Progenitor cell of endocrine pancreas (in vitro differentiated cells): ENCODE data around the gene FBXO15. TPM values are rescaled to one million over a fixed set of nuclear protein-coding genes. Genes with fewer than 3 reads are reported as not detected.

Experiments
- DNase-seq: peaks from one replicate; pipeline ENCODE4 v3.0.0; 2021; ENCODE audit warnings: low spot score; ENCODE audit not compliant: unreplicated experiment
- H3K27ac Mint-ChIP-seq: 2 replicates; pipeline ENCODE4 v1.8.0; 2021; ENCODE audit warnings: mild to moderate bottlenecking, moderate library complexity, mixed read lengths
- H3K27me3 Mint-ChIP-seq: 2 replicates; pipeline ENCODE4 v1.8.0; 2021; ENCODE audit warnings: mixed read lengths
- H3K36me3 Mint-ChIP-seq: 2 replicates; pipeline ENCODE4 v1.8.0; 2022; ENCODE audit warnings: mixed read lengths; ENCODE audit not compliant: insufficient read depth
- H3K4me1 Mint-ChIP-seq: 2 replicates; pipeline ENCODE4 v1.8.0; 2021; ENCODE audit warnings: low read depth, mixed read lengths
- H3K4me3 Mint-ChIP-seq: 2 replicates; pipeline ENCODE4 v1.8.0; 2021; ENCODE audit warnings: low read depth, mild to moderate bottlenecking, moderate library complexity, mixed read lengths
- H3K9me3 Mint-ChIP-seq: 2 replicates; pipeline ENCODE4 v1.8.0; 2021; ENCODE audit warnings: low read depth, mixed read lengths
- CTCF ChIP-seq: fragments of 200-600 bp; sonication (generic); IDR thresholded peaks from one replicate; pipeline ENCODE4 v1.5.0; 2021; ENCODE audit warnings: antibody characterized with exemption, mild to moderate bottlenecking; ENCODE audit not compliant: unreplicated experiment
- total RNA-seq: library from RNA; stranded (reverse); gene quantifications from 2 replicates; pipeline ENCODE4 v1.2.1, GENCODE V29; 2021

The FBXO15 gene
- total RNA-seq, 1 donor from 2014 or later, result 2.7 TPM

DNA sequence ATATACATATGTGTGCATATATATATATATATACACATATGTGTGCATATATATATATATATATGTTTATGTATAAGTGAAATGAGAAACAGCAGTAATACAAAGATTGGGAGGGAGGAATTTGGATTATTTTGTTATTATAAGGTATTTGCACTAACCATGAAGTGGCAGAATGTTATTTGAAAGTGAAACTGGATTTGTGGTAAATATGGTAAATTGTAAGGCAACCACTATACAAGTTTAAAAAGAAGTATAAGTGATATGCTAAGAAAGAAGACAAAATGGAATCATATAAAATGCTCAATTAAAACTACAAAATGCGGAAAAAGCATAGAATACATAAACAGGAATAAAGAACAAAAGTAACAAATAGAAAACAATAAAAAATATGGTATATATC is 37.5 kb downstream of the FBXO15 start:
- Mint-ChIP-seq H3K9me3 (peaks cover 30% of the 10 kb centered on the region), H3K27ac (no peak overlapping the region), H3K36me3 (peaks cover 14% of the 10 kb centered on the region), H3K27me3 (no peaks in the 10 kb centered on the region), H3K4me3 (no peak overlapping the region), H3K4me1 (peaks cover 2% of the 10 kb centered on the region)
- DNase-seq, result no peak
- TF ChIP-seq CTCF, result no peak

DNA sequence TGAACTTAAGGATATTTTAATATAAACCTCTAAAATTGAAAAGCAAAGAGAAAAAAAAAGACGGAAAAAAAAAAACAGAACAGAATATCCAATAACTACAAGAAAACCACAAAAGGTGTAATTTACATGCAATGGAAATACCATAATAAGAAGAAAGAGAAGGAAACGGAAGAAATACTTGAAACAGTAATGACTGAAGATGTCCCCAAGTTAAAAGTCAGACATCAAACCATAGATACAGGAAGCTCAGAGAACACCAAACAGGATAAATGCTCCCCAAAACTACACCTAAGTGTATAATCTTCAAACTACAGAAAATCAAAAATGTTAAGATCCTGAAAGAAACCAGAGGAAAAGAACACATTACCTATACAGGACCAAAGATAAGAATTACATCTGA is 39.2 kb downstream of the FBXO15 start:
- peaks cover 15% of the 10 kb centered on the region for H3K36me3 Mint-ChIP-seq
- H3K4me1 Mint-ChIP-seq, result peaks cover 2% of the 10 kb centered on the region

DNA sequence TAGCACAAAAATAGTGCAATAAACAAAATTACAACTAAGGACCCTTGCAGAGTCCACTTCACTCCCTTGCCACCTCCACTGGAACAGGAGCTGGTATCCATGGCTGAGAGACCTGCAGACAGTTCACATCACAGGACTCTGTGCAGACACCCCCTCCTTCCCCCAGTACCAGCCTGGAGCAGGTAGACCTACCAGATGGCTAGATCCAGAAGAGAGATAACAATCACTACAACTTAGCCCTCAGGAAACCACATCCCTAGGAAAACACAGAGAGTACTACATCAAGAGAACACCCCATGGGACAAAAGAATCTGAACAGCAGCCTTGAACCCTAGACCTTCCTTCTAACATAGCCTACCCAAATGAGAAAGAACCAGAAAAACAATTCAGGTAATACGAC is 49.8 kb downstream of the FBXO15 start:
- no peak for TF ChIP-seq CTCF
- Mint-ChIP-seq H3K9me3 (peaks cover 37% of the 10 kb centered on the region), H3K4me1 (no peaks in the 10 kb centered on the region), H3K27me3 (no peaks in the 10 kb centered on the region), H3K27ac (no peak overlapping the region), H3K4me3 (no peak overlapping the region), H3K36me3 (peaks cover 5% of the 10 kb centered on the region)
- DNase-seq, result no peak

More for the DNA sequence above, 39.2 kb downstream of the FBXO15 start:
- TF ChIP-seq CTCF, result no peak
- Mint-ChIP-seq H3K9me3 (peaks cover 38% of the 10 kb centered on the region), H3K27me3 (no peaks in the 10 kb centered on the region), H3K4me3 (no peak overlapping the region), H3K27ac (no peak overlapping the region)
- DNase-seq, result no peak

DNA sequence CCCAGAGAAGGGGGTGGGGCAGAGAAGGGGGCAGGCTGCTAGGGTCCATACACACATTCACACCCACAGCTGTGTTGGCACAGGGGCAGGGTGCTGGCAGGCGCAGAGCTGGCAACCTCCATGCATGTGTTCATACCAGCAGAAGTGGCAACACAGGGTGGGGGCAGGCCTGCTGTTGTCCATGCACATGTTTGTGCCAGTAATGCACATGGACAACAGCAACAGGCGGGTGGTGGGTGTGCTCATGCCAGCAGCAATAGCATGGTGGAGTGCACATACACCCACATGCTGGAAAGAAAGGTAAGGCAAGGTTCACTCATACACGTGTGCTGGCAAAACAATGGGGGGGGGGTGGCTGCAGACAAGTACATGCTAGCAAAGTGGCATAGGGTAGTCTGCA is 54.7 kb downstream of the FBXO15 start:
- DNase-seq, result no peak
- peaks cover 3% of the 10 kb centered on the region for H3K36me3 Mint-ChIP-seq
- no peak for TF ChIP-seq CTCF
- no peaks in the 10 kb centered on the region for H3K27me3 Mint-ChIP-seq
- no peaks in the 10 kb centered on the region for H3K4me1 Mint-ChIP-seq
- no peak overlapping the region for H3K4me3 Mint-ChIP-seq
- no peak overlapping the region for H3K27ac Mint-ChIP-seq
- peaks cover 29% of the 10 kb centered on the region for H3K9me3 Mint-ChIP-seq

- Mint-ChIP-seq H3K27me3 (peaks cover 6% of the 10 kb centered on the region), H3K27ac (no peak overlapping the region), H3K4me1 (peaks cover 7% of the 10 kb centered on the region), H3K4me3 (no peak overlapping the region), H3K36me3 (no peaks in the 10 kb centered on the region), H3K9me3 (peaks cover 10% of the 10 kb centered on the region)
- no peak for TF ChIP-seq CTCF
- no peak for DNase-seq
Measured at GRCh38 chr18:74084184-74084855, 63.3 kb downstream of the FBXO15 start.
